AG10803 (cell line): ENCODE data around the gene ZNF836.

Experiments used
- DNase-seq: peaks from one replicate; pipeline ENCODE4 v3.0.0; 2010; ENCODE audit warnings: low read depth
- H3K4me3 ChIP-seq: 2 replicates; pipeline ENCODE4 v1.5.1; 2011; ENCODE audit warnings: mild to moderate bottlenecking, low read length, control low read depth
- TF ChIP-seq, protein P1 (sequence below): conservative IDR thresholded peaks from 2 replicates; pipeline ENCODE4 v1.5.1; 2011; ENCODE audit warnings: mild to moderate bottlenecking, low read length, control low read depth, inconsistent platforms

Gene ZNF836

DNA sequence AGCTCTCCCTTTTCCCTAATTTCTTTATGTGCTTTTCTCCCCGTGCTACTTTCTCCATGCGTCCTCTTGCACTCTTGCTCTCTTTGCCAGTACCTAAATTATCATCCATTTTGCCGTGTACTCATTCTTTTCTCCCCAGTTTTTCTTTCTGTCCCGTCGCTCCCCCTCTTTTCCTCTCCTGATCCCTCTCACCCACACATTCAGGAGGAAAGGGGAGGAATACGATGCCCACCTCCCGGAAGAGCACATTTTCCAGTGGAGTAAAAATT is 32.5 kb downstream of the ZNF836 start:
- peak overlapping the region; percentile 80 for H3K4me3 ChIP-seq
- no peak for DNase-seq
- TF ChIP-seq, protein P1, sequence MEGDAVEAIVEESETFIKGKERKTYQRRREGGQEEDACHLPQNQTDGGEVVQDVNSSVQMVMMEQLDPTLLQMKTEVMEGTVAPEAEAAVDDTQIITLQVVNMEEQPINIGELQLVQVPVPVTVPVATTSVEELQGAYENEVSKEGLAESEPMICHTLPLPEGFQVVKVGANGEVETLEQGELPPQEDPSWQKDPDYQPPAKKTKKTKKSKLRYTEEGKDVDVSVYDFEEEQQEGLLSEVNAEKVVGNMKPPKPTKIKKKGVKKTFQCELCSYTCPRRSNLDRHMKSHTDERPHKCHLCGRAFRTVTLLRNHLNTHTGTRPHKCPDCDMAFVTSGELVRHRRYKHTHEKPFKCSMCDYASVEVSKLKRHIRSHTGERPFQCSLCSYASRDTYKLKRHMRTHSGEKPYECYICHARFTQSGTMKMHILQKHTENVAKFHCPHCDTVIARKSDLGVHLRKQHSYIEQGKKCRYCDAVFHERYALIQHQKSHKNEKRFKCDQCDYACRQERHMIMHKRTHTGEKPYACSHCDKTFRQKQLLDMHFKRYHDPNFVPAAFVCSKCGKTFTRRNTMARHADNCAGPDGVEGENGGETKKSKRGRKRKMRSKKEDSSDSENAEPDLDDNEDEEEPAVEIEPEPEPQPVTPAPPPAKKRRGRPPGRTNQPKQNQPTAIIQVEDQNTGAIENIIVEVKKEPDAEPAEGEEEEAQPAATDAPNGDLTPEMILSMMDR: no peak

DNA sequence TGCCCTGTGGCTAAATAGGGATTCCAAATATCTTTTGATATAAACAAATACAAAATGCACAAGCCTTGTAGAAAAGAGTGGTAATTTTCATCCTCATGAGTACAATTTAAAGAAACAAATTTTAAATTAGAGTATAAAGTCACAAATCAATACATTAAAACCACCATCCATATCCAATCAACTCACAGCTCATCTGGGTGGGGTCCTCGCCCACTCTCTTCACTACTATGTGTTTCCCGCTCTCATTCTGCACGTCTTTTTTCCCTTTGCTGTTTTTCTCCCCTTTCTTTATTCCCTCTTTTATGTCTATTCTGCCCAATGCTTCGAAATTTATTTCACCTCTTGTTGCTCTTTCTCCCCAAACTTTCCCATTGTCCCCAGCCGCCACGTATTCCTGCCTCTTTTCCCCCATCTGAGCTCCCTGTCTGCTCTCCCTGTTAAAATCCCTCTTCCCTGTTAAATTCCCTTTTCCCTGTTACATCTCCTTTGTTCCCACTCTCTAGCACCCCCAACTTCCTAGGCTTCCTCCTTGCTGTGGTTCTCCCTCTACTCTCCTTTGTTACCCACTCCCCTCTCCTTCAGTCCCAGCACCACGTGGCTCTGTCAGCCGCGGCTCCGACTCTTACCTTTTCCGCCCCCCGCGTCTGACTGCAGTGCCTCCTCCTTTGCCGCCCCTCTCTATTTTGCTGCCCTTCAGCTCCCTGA is 33.0 kb downstream of the ZNF836 start:
- TF ChIP-seq, protein P1: no peak
- no peak for DNase-seq
- peak overlapping the region; percentile 80 for H3K4me3 ChIP-seq

DNA sequence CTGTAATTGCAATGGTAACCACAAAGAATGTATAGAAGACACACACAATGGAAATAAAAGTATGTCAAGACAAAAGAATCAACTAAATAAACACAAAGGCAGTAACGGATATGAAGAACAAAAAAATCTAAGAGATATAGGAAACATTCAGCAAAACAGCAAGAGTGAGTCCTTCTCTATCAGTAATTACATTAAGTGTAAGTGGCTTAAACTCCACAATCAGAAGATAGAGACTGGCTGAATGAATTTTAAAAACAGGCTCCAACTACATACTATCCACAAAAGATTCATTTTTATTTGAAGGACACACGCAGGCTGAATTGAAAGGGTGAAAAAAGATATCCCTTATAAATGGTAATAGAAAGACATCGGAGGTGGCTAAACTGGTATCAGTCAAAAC is 51.1 kb downstream of the ZNF836 start:
- DNase-seq: no peak
- H3K4me3 ChIP-seq: no peak overlapping the region
- TF ChIP-seq, protein P1: no peak

DNA sequence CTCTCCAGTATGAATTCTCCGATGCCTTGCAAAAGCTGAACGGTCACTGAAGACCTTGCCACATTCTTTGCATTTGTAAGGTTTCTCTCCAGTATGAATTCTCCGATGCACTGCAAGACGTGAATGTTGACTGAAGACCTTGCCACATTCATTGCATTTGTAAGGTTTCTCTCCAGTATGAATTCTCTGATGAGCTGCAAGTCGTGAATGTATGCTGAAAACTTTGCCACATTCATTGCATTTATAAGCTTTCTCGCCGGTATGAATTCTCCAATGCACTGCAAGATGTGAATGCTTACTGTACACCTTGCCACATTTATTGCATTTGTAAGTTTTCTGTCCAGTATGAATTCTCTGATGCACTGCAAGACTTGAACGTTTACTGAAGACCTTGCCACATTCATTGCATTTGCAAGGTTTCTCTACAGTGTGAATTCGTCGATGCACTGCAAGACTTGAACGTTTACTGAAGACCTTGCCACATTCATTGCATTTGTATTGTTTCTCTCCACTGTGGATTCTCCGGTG is 55.8 kb downstream of the ZNF836 start:
- H3K4me3 ChIP-seq: no peak overlapping the region
- TF ChIP-seq, protein P1: no peak
- DNase-seq: no peak

DNA sequence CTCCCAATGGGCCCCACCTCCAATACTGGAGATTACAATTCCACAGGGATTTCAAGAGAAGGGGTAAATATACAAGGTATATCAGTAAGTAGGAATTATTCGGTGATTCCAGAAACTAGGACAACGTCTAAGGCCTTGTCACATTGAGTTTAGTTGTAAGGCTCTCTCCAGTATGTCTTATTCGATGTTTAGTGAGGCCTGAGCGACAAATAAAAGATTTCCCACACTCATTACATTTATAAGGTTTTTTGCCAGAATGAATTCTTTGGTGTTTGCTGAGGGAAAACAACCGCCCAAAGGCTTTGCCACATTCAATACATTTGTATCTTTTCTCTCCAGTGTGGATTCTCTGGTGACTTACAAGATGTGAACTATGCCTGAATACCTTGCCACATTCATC is 56.7 kb downstream of the ZNF836 start:
- H3K4me3 ChIP-seq: no peak overlapping the region
- no peak for DNase-seq
- TF ChIP-seq, protein P1: no peak

DNA sequence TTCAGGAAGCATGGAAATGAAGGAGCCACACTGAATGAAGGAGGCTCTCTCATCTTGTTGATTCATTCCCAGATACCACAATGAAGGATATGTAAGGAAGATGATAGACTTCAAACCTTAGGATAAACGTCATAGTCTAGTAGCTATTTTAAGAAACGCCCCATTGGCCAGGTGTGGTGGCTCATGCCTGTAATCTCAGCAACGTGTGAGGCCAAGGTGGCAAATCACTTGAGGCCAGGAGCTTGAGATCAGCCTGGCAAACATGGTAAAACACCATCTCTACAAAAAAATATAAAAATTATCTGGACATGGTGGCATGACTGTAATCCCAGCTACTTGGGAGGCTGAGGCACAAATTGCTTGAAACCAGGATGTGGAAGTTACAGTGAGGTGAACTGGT is 58.8 kb downstream of the ZNF836 start:
- no peak for DNase-seq
- TF ChIP-seq, protein P1: no peak
- no peak overlapping the region for H3K4me3 ChIP-seq

DNA sequence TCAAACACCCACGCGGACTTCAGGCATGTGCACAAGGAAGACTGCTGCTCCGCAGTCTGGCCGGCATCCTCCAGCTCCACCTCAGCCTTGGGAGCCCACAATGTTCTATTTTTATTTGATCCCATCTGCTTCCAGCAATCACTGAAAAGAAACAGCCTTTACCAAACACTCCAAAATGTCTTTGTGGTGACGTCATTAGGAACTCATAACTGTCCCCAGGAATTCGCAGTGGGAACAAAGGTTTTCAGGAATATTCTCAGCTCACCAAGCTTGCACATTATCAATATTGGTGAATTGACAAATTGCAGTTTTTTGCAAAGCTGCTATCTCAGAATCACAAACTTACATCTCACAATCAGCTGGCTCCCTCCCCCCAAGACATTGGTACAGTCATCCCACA is 60.6 kb downstream of the ZNF836 start:
- TF ChIP-seq, protein P1: no peak

More for the DNA sequence above, 60.6 kb downstream of the ZNF836 start:
- no peak for DNase-seq
- no peak overlapping the region for H3K4me3 ChIP-seq
